ENCODE measurements around the gene SCMH1. TPM values are rescaled to one million over a fixed set of nuclear protein-coding genes. Genes with fewer than 3 reads are reported as not detected.
"Not testable (repeated sequence)": the region's sequence is repeated elsewhere in the genome, so short reads cannot be mapped to it uniquely, and the experiment has no call there.

SCMH1 gene
- total and polyA plus RNA-seq, 3 experiments from 2014 or later, result 8.4 to 23.7 (median 23.3) TPM

GRCh38 chr1:41236781-41237180 is 5.3 kb downstream of the SCMH1 start:
- Histone ChIP-seq H3K9me3 (ENCODE audit: low read length) (no peaks in the 10 kb centered on the region), H3K36me3 (ENCODE audit: insufficient read depth, low read length) (no peaks in the 10 kb centered on the region), H3K27me3 (ENCODE audit: insufficient read depth, low read length, poor library complexity, severe bottlenecking) (no peaks in the 10 kb centered on the region), H3K4me3 (ENCODE audit: low read length) (no peak overlapping the region), H3K27ac (ENCODE audit: low read depth, low read length) (no peak overlapping the region), H3K4me1 (ENCODE audit: insufficient read depth, low read length) (peaks cover 5% of the 10 kb centered on the region)
- ChIA-PET CTCF (no interaction called here), POLR2A (no interaction called here)
- Mint-ChIP-seq H3K27ac (peak overlapping the region in 1 of 8 donors; percentile 38), H3K9me3 (no peaks in the 10 kb centered on the region), H3K4me3 (no peak overlapping the region), H3K36me3 (peaks cover 0 to 4% (median 0%) of the 10 kb centered on the region in 3 donors), H3K4me1 (peaks cover 13 to 27% (median 23%) of the 10 kb centered on the region in 3 donors), H3K27me3 (no peaks in the 10 kb centered on the region)
- DNase-seq, result no peak

GRCh38 chr1:41235893-41236292 is 6.2 kb downstream of the SCMH1 start:
- no peak for DNase-seq
- Mint-ChIP-seq H3K27ac (no peak overlapping the region), H3K36me3 (peaks cover 0 to 3% (median 0%) of the 10 kb centered on the region in 3 donors), H3K27me3 (no peaks in the 10 kb centered on the region), H3K4me3 (peak overlapping the region in 1 of 7 donors; percentile 7), H3K9me3 (no peaks in the 10 kb centered on the region), H3K4me1 (peaks cover 11 to 24% (median 21%) of the 10 kb centered on the region in 3 donors)
- POLR2A ChIA-PET, result no interaction called here
- no peaks in the 10 kb centered on the region for H3K27me3 ChIP-seq (ENCODE audit: insufficient read depth, low read length, poor library complexity, severe bottlenecking)
- H3K4me3 ChIP-seq (ENCODE audit: low read length), result no peak overlapping the region
- no peaks in the 10 kb centered on the region for H3K9me3 ChIP-seq (ENCODE audit: low read length)
- peaks cover 3% of the 10 kb centered on the region for H3K4me1 ChIP-seq (ENCODE audit: insufficient read depth, low read length)
- CTCF ChIA-PET, result interaction anchor here (0.7 kb wide), 1 partner anchor 463 kb away, joined by 4 read pairs; no protein-coding TSS in a partner anchor
- H3K36me3 ChIP-seq (ENCODE audit: insufficient read depth, low read length), result no peaks in the 10 kb centered on the region
- H3K27ac ChIP-seq (ENCODE audit: low read depth, low read length), result no peak overlapping the region

- no peak overlapping the region for H3K4me3 Mint-ChIP-seq
- H3K27me3 Mint-ChIP-seq, result no peaks in the 10 kb centered on the region
- peaks cover 0 to 1% (median 0%) of the 10 kb centered on the region in 5 donors for H3K9me3 Mint-ChIP-seq
- peaks cover 0 to 1% (median 0%) of the 10 kb centered on the region in 3 donors for H3K36me3 Mint-ChIP-seq
- H3K27me3 ChIP-seq (ENCODE audit: insufficient read depth, low read length, poor library complexity, severe bottlenecking), result no peaks in the 10 kb centered on the region
- H3K4me3 ChIP-seq (ENCODE audit: low read length), result no peak overlapping the region
- ChIA-PET CTCF (no interaction called here), POLR2A (no interaction called here)
- no peaks in the 10 kb centered on the region for H3K4me1 ChIP-seq (ENCODE audit: insufficient read depth, low read length)
- no peak overlapping the region for H3K27ac ChIP-seq (ENCODE audit: low read depth, low read length)
- H3K27ac Mint-ChIP-seq, result peak overlapping the region in 1 of 8 donors; percentile 17
- H3K4me1 Mint-ChIP-seq, result peaks cover 5 to 16% (median 15%) of the 10 kb centered on the region in 3 donors
- DNase-seq, result no peak
- no peaks in the 10 kb centered on the region for H3K9me3 ChIP-seq (ENCODE audit: low read length)
- peaks cover 4% of the 10 kb centered on the region for H3K36me3 ChIP-seq (ENCODE audit: insufficient read depth, low read length)
Observed at GRCh38 chr1:41233708-41234107, 8.4 kb downstream of the SCMH1 start.

GRCh38 chr1:41232305-41232704 is 9.8 kb downstream of the SCMH1 start:
- no peak overlapping the region for H3K4me3 ChIP-seq (ENCODE audit: low read length)
- H3K36me3 Mint-ChIP-seq, result peaks cover 2 to 5% (median 3%) of the 10 kb centered on the region in 3 donors
- no peaks in the 10 kb centered on the region for H3K4me1 ChIP-seq (ENCODE audit: insufficient read depth, low read length)
- peaks cover 0 to 1% (median 0%) of the 10 kb centered on the region in 5 donors for H3K9me3 Mint-ChIP-seq
- no peaks in the 10 kb centered on the region for H3K9me3 ChIP-seq (ENCODE audit: low read length)
- CTCF ChIA-PET, result no interaction called here
- no peaks in the 10 kb centered on the region for H3K27me3 Mint-ChIP-seq
- peaks cover 7 to 24% (median 24%) of the 10 kb centered on the region in 3 donors for H3K4me1 Mint-ChIP-seq
- H3K27ac Mint-ChIP-seq, result no peak overlapping the region
- peaks cover 4% of the 10 kb centered on the region for H3K36me3 ChIP-seq (ENCODE audit: insufficient read depth, low read length)
- H3K4me3 Mint-ChIP-seq, result no peak overlapping the region
- POLR2A ChIA-PET, result no interaction called here
- no peaks in the 10 kb centered on the region for H3K27me3 ChIP-seq (ENCODE audit: insufficient read depth, low read length, poor library complexity, severe bottlenecking)
- DNase-seq, result no peak
- no peak overlapping the region for H3K27ac ChIP-seq (ENCODE audit: low read depth, low read length)

- ChIA-PET POLR2A (no interaction called here), CTCF (interaction anchor here (1.6 kb wide), 1 partner anchor 10 kb away, joined by 4 read pairs; no protein-coding TSS in a partner anchor)
- no peak overlapping the region for H3K27ac ChIP-seq (ENCODE audit: low read depth, low read length)
- H3K36me3 ChIP-seq (ENCODE audit: insufficient read depth, low read length), result peaks cover 4% of the 10 kb centered on the region
- H3K27me3 ChIP-seq (ENCODE audit: insufficient read depth, low read length, poor library complexity, severe bottlenecking), result no peaks in the 10 kb centered on the region
- peaks cover 0 to 1% (median 0%) of the 10 kb centered on the region in 5 donors for H3K9me3 Mint-ChIP-seq
- no peak for DNase-seq
- no peaks in the 10 kb centered on the region for H3K27me3 Mint-ChIP-seq
- H3K4me1 Mint-ChIP-seq, result peaks cover 5 to 29% (median 23%) of the 10 kb centered on the region in 3 donors
- H3K27ac Mint-ChIP-seq, result no peak overlapping the region
- H3K4me1 ChIP-seq (ENCODE audit: insufficient read depth, low read length), result no peaks in the 10 kb centered on the region
- H3K36me3 Mint-ChIP-seq, result peaks cover 3 to 5% (median 3%) of the 10 kb centered on the region in 3 donors
- no peak overlapping the region for H3K4me3 ChIP-seq (ENCODE audit: low read length)
- H3K9me3 ChIP-seq (ENCODE audit: low read length), result no peaks in the 10 kb centered on the region
- H3K4me3 Mint-ChIP-seq, result no peak overlapping the region
Observed at GRCh38 chr1:41230656-41231055, 11.4 kb downstream of the SCMH1 start.

GRCh38 chr1:41229219-41229618 is 12.9 kb downstream of the SCMH1 start:
- H3K4me1 ChIP-seq (ENCODE audit: insufficient read depth, low read length); H3K4me3 Mint-ChIP-seq; H3K36me3 Mint-ChIP-seq; CTCF ChIA-PET; POLR2A ChIA-PET; H3K9me3 Mint-ChIP-seq; H3K27ac Mint-ChIP-seq; H3K27me3 ChIP-seq (ENCODE audit: insufficient read depth, low read length, poor library complexity, severe bottlenecking); H3K27me3 Mint-ChIP-seq; DNase-seq; H3K9me3 ChIP-seq (ENCODE audit: low read length); H3K27ac ChIP-seq (ENCODE audit: low read depth, low read length); H3K36me3 ChIP-seq (ENCODE audit: insufficient read depth, low read length); H3K4me3 ChIP-seq (ENCODE audit: low read length): not testable (repeated sequence)
- peaks cover 5 to 33% (median 26%) of the 10 kb centered on the region in 3 donors for H3K4me1 Mint-ChIP-seq

- CTCF ChIA-PET, result interaction anchor here (1.7 kb wide), 1 partner anchor 14 kb away, joined by 4 read pairs; no protein-coding TSS in a partner anchor
- no peak overlapping the region for H3K4me3 ChIP-seq (ENCODE audit: low read length)
Observed at GRCh38 chr1:41226815-41227434, 15.2 kb downstream of the SCMH1 start.

GRCh38 chr1:41225495-41225894 is 16.6 kb downstream of the SCMH1 start:
- Mint-ChIP-seq H3K27ac (peak overlapping the region in 1 of 8 donors; percentile 55), H3K36me3 (peaks cover 4 to 12% (median 7%) of the 10 kb centered on the region in 3 donors), H3K9me3 (peaks cover 0 to 7% (median 0%) of the 10 kb centered on the region in 5 donors), H3K27me3 (no peaks in the 10 kb centered on the region), H3K4me1 (peaks cover 12 to 34% (median 24%) of the 10 kb centered on the region in 3 donors), H3K4me3 (no peak overlapping the region)
- H3K4me1 ChIP-seq (ENCODE audit: insufficient read depth, low read length), result no peaks in the 10 kb centered on the region
- CTCF ChIA-PET, result no interaction called here
- POLR2A ChIA-PET, result no interaction called here
- no peak overlapping the region for H3K27ac ChIP-seq (ENCODE audit: low read depth, low read length)
- no peaks in the 10 kb centered on the region for H3K9me3 ChIP-seq (ENCODE audit: low read length)
- H3K4me3 ChIP-seq (ENCODE audit: low read length), result no peak overlapping the region
- H3K27me3 ChIP-seq (ENCODE audit: insufficient read depth, low read length, poor library complexity, severe bottlenecking), result no peaks in the 10 kb centered on the region
- no peak for DNase-seq
- H3K36me3 ChIP-seq (ENCODE audit: insufficient read depth, low read length), result peaks cover 4% of the 10 kb centered on the region

More at GRCh38 chr1:41226815-41227434, 15.2 kb downstream of the SCMH1 start:
- Histone ChIP-seq H3K4me1 (ENCODE audit: insufficient read depth, low read length) (no peaks in the 10 kb centered on the region), H3K36me3 (ENCODE audit: insufficient read depth, low read length) (peaks cover 4% of the 10 kb centered on the region), H3K27me3 (ENCODE audit: insufficient read depth, low read length, poor library complexity, severe bottlenecking) (no peaks in the 10 kb centered on the region), H3K27ac (ENCODE audit: low read depth, low read length) (no peak overlapping the region), H3K9me3 (ENCODE audit: low read length) (no peaks in the 10 kb centered on the region)
- Mint-ChIP-seq H3K9me3 (peaks cover 0 to 1% (median 0%) of the 10 kb centered on the region in 5 donors), H3K27me3 (no peaks in the 10 kb centered on the region), H3K4me1 (peaks cover 11 to 34% (median 24%) of the 10 kb centered on the region in 3 donors), H3K4me3 (no peak overlapping the region), H3K36me3 (peaks cover 2 to 5% (median 3%) of the 10 kb centered on the region in 3 donors), H3K27ac (no peak overlapping the region)
- POLR2A ChIA-PET, result no interaction called here
- DNase-seq, result no peak
